ENCODE data around the gene SZT2. TPM values are rescaled to one million over a fixed set of nuclear protein-coding genes. Genes with fewer than 3 reads are reported as not detected.
A peak's percentile ranks its signal among the peaks of the same experiment; 100 is the strongest.

Gene SZT2
- total and polyA plus RNA-seq, 2 of the 13 experiments (the other 11 are each of a cell fraction or from before 2014, with no cell fraction given) = 8.0 to 8.8 TPM

DNA sequence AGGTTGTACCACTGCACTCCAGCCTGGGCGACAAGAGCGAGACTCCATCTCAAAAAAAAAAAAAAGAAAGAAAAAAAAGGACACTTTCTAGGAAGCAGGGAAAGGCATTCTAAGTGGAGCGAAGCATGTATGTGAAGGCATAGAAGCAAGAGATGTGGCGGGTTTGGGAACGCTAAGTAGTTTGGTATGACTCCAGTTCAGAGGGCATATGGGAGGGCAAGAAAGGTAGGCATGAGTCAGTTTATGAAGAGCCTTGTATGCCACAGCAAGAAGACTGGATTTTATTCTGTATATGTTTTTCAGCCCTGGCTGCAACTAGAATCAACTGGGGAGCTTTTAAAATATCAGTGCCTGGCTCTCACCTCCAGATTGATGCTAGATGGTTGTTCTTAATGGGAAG lies 17.5 kb upstream of the SZT2 start (continued):
- TF ChIP-seq ZNF841 (CRISPR knock-in tag; IDR thresholded peaks at IDR 0.05; ENCODE audit: borderline replicate concordance) = no peak
- no peak for TF ChIP-seq ZNF549 (CRISPR knock-in tag; IDR thresholded peaks at IDR 0.05)
- no peak for TF ChIP-seq CBFB (CRISPR knock-in tag; IDR thresholded peaks at IDR 0.05)
- TF ChIP-seq, protein P1, sequence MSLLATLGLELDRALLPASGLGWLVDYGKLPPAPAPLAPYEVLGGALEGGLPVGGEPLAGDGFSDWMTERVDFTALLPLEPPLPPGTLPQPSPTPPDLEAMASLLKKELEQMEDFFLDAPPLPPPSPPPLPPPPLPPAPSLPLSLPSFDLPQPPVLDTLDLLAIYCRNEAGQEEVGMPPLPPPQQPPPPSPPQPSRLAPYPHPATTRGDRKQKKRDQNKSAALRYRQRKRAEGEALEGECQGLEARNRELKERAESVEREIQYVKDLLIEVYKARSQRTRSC (CRISPR knock-in tag; IDR thresholded peaks at IDR 0.05; ENCODE audit: low read depth) = no peak

DNA sequence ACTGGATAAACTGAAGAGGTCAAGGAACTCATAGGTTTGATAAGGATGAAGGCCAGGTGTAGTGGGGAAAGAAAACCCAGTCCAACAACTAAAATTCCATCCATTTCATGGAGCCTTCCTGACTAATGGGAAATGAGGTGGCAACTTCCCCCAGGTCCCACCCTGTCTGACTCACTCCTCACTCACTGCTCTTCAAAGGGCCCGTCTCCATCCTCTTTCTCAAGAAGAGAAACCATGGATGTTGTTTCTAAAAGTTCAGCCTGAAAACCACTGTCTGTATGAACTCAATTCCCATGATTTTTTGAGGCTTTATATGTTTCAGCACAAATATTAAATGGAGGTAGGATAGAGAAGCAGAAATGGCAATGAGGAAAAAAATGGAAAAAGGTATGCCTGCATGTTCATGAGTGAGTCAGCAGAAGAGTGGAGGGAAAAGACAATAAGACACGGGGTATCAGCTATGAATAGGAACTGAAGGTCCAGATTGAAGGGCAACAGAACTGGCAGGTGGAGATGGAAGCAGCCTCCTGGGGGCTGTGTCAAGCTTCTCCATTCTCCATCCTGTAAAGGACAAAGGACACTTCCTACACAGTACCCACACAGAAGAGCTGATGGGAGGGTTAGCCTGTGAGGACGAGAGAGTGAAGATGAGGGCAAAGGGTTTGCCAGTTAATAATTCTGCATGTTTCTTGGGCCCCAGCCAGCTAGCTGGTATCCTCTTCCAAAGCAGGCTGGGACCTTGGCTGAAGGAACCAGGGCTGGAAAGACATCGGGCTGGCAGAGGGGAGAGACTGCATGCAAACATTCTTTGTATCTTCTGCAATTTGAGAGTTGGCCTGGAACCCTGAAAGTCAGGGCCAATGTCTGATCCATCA lies 16.4 kb upstream of the SZT2 start:
- FAIRE-seq (no peak), DNase-seq (ENCODE audit: low spot score) (no peak), ATAC-seq (no peak)
- Histone ChIP-seq H3K4me1 (ENCODE audit: insufficient read depth, low read length) (peaks cover 8% of the 10 kb centered on the region; the same call in 1 of the 2 replicates), H3K4me3 (replicated peaks in 1 of 3; ENCODE audit: insufficient read depth in 1 of 3, low read depth in 2 of 3, low read length in 3 of 3) (no peak overlapping the region), H3K27ac (ENCODE audit: extremely low read length, insufficient read depth, low read length) (no peak overlapping the region), H3K9ac (ENCODE audit: insufficient read depth, low read depth, low read length) (no peak overlapping the region), H3K27me3 (ENCODE audit: control insufficient read depth in 1 of 2, insufficient read depth in 2 of 2, low read length in 2 of 2) (no peaks in the 10 kb centered on the region), H3K4me2 (ENCODE audit: low read depth, low read length) (no peak overlapping the region), H2AFZ (ENCODE audit: low read length) (no peak overlapping the region), H3K79me2 (ENCODE audit: insufficient read depth, low read length) (peaks cover 4% of the 10 kb centered on the region), H3K36me3 (replicated peaks in 1 of 2; ENCODE audit: control insufficient read depth in 1 of 2, insufficient read depth in 2 of 2, low read length in 2 of 2) (no peaks in the 10 kb centered on the region), H3K9me3 (ENCODE audit: low read length) (no peaks in the 10 kb centered on the region), H4K20me1 (ENCODE audit: insufficient read depth, low read length) (no peaks in the 10 kb centered on the region)
- CTCF ChIA-PET (ENCODE audit: low intra/inter-chr PET ratio, low total read pairs) = no interaction called here
- 67% methylated on average over 4 of the region's 4 CpGs for WGBS (ENCODE audit: low lambda C conversion rate)
- in situ Hi-C loops (cut with HindIII; ENCODE audit: extremely low pct_ligation_motif_present, low pct_unique_long_range_greater_than_20kb) (no loop called here), intact Hi-C loops (cut with micrococcal nuclease; ENCODE audit: unreplicated experiment) (no loop called here)
- TF ChIP-seq NFE2 (CRISPR knock-in tag; IDR thresholded peaks at IDR 0.05) (no peak), SYNCRIP (IDR thresholded peaks at IDR 0.05; ENCODE audit: insufficient read depth, low read depth, low read length) (no peak), FOSL2 (CRISPR knock-in tag; IDR thresholded peaks at IDR 0.05) (peak; percentile 56)
- BruUV-seq (replicated peaks) = no TSS peak
- POLR2A ChIA-PET = interaction anchor here (0.6 kb wide), 2 partner anchors 9 to 10 kb away, joined by 3 to 4 read pairs; no protein-coding TSS in a partner anchor
